Measurements from ENCODE around the gene NHP2.

- TF ChIP-seq, protein P1, sequence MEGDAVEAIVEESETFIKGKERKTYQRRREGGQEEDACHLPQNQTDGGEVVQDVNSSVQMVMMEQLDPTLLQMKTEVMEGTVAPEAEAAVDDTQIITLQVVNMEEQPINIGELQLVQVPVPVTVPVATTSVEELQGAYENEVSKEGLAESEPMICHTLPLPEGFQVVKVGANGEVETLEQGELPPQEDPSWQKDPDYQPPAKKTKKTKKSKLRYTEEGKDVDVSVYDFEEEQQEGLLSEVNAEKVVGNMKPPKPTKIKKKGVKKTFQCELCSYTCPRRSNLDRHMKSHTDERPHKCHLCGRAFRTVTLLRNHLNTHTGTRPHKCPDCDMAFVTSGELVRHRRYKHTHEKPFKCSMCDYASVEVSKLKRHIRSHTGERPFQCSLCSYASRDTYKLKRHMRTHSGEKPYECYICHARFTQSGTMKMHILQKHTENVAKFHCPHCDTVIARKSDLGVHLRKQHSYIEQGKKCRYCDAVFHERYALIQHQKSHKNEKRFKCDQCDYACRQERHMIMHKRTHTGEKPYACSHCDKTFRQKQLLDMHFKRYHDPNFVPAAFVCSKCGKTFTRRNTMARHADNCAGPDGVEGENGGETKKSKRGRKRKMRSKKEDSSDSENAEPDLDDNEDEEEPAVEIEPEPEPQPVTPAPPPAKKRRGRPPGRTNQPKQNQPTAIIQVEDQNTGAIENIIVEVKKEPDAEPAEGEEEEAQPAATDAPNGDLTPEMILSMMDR (IDR thresholded peaks at IDR 0.05), result no peak
- no peak for TF ChIP-seq ZFX (IDR thresholded peaks at IDR 0.05; ENCODE audit: borderline replicate concordance)
Observed at GRCh38 chr5:178142642-178143041, 11.0 kb downstream of the NHP2 start.

Measured in 22Rv1 (cell line).